K562 (cell line): ENCODE measurements around the gene DSE. TPM values are rescaled to one million over a fixed set of nuclear protein-coding genes. Genes with fewer than 3 reads are reported as not detected.

Experiments used
- ATAC-seq: fragments of 200-7000 bp; cut with Tn5 transposase; 3 replicates; pipeline ENCODE4 v1.9.1; 2020; ENCODE audit warnings: moderate library complexity
- BruUV-seq: library from RNA; stranded (reverse); fragments of 400-500 nt; replicated peaks from 2 replicates; lab custom pipeline; 2021; lab: Mats Ljungman, UMichigan
- CTCF ChIA-PET: fragments of 300-600 bp; formaldehyde crosslinking; extraction: SDS; loops from one replicate; lab custom pipeline; 2021; ENCODE audit warnings: low intra/inter-chr PET ratio; lab: Yijun Ruan, JAX
- POLR2A ChIA-PET: fragments of 300-600, 350-650 bp; sonication (Branson Sonifier 250); formaldehyde crosslinking; extraction: SDS; loops from one replicate; lab custom pipeline; 2021; ENCODE audit warnings: antibody characterized with exemption, inconsistent platforms; lab: Yijun Ruan, JAX
- DNase-seq, 4 experiments: peaks; one replicate each; pipeline versions ENCODE4 v3.0.0 to v3.0.0-alpha.2; 2011 to 2018; ENCODE audit warnings: low spot score in 3 of 4, mixed read lengths in 3 of 4; ENCODE audit errors: extremely low read depth in 1 of 4
- FAIRE-seq: peaks from 2 replicates; lab custom pipeline; 2011; peaks lifted over from hg19 to GRCh38; lab: Jason Lieb, UNC
- H2AFZ ChIP-seq: 2 replicates; pipeline ENCODE4 v1.6.0; 2011; ENCODE audit warnings: low read depth, low read length, control low read depth, inconsistent platforms
- H3K27ac ChIP-seq: fragments of 200-600 bp; 3 replicates; pipeline ENCODE4 v1.8.0; 2011; ENCODE audit warnings: low read depth, mild to moderate bottlenecking, control low read depth, inconsistent platforms, low read length, moderate library complexity, mixed read lengths; ENCODE audit errors: extremely low read depth
- H3K27me3 ChIP-seq, 2 experiments: fragments of 300-600 bp in 1 of 2; 2 replicates in 1 of 2; 3 replicates in 1 of 2; pipeline versions ENCODE4 v1.6.0 to v1.8.0; 2011; ENCODE audit warnings: inconsistent platforms in 2 of 2, low read length in 2 of 2, mild to moderate bottlenecking in 1 of 2, mixed read lengths in 1 of 2, moderate library complexity in 1 of 2; ENCODE audit not compliant: control insufficient read depth in 2 of 2, insufficient read depth in 2 of 2
- H3K36me3 ChIP-seq: fragments of 300-600 bp; 3 replicates; pipeline ENCODE4 v1.8.0; 2011; ENCODE audit warnings: mild to moderate bottlenecking, low read length, inconsistent platforms; ENCODE audit not compliant: control insufficient read depth, insufficient read depth
- H3K4me1 ChIP-seq, 2 experiments: fragments of 200-600 bp in 1 of 2; replicated peaks in 1 of 2; 2 replicates in 1 of 2; 3 replicates in 1 of 2; pipeline versions ENCODE4 v1.5.1 to v1.8.0; 2011; ENCODE audit warnings: inconsistent platforms in 2 of 2, low read length in 2 of 2, mild to moderate bottlenecking in 1 of 2, mixed read lengths in 1 of 2, moderate library complexity in 1 of 2; ENCODE audit not compliant: control insufficient read depth in 2 of 2, insufficient read depth in 2 of 2
- H3K4me2 ChIP-seq: 2 replicates; pipeline ENCODE4 v1.6.1; 2011; ENCODE audit warnings: low read length, control low read depth, inconsistent platforms, mixed read lengths; ENCODE audit not compliant: insufficient read depth
- H3K4me3 ChIP-seq: fragments of 200-600 bp; sonication (generic), shearing (Covaris generic); 2 replicates; pipeline ENCODE4 v1.5.1; 2016; ENCODE audit warnings: control low read depth, inconsistent platforms
- H3K79me2 ChIP-seq: fragments of 200-600 bp; 3 replicates; pipeline ENCODE4 v1.8.0; 2011; ENCODE audit warnings: low read length, inconsistent platforms; ENCODE audit not compliant: control insufficient read depth, insufficient read depth
- H3K9ac ChIP-seq, 2 experiments: 2 replicates each; pipeline versions ENCODE4 v1.6.0 to v1.6.1; 2011; ENCODE audit warnings: low read depth in 2 of 2, low read length in 2 of 2, control low read depth in 1 of 2, inconsistent platforms in 1 of 2, mild to moderate bottlenecking in 1 of 2, mixed read lengths in 1 of 2; ENCODE audit not compliant: insufficient read depth in 1 of 2
- H3K9me1 ChIP-seq: one replicate; pipeline ENCODE4 v1.6.0; 2011; ENCODE audit warnings: inconsistent platforms, mild to moderate bottlenecking, low read length, moderate library complexity; ENCODE audit not compliant: control insufficient read depth, insufficient read depth
- H3K9me3 ChIP-seq: replicated peaks from 2 replicates; pipeline ENCODE4 v1.5.1; 2011; ENCODE audit warnings: low read depth, low read length, inconsistent platforms; ENCODE audit not compliant: control insufficient read depth, insufficient read depth
- H4K20me1 ChIP-seq: replicated peaks from 2 replicates; pipeline ENCODE4 v1.6.1; 2011; ENCODE audit warnings: low read length, inconsistent platforms, mixed read lengths; ENCODE audit not compliant: control insufficient read depth, insufficient read depth
- CTCF ChIP-seq, 3 experiments: IDR thresholded peaks in 2 of 3; conservative IDR thresholded peaks in 1 of 3; 2 replicates each; pipeline ENCODE4 v1.5.1; 2011 to 2012; ENCODE audit warnings: low read length in 3 of 3, mild to moderate bottlenecking in 3 of 3, control low read depth in 2 of 3, improper control_type of control experiment in 1 of 3, inconsistent platforms in 1 of 3, low read depth in 1 of 3, mixed read lengths in 1 of 3, moderate library complexity in 1 of 3; ENCODE audit not compliant: insufficient read depth in 2 of 3
- E2F8 ChIP-seq: fragments of 450-650 bp; IDR thresholded peaks from 2 replicates; pipeline ENCODE4 v1.7.1; 2018; ENCODE audit warnings: mild to moderate bottlenecking, low read depth; ENCODE audit not compliant: partially characterized antibody
- GTF2B ChIP-seq: IDR thresholded peaks from 2 replicates; pipeline ENCODE4 v1.6.1; 2011; ENCODE audit not compliant: insufficient read length; ENCODE audit errors: extremely low read depth
- MEIS2 ChIP-seq: fragments of 450-650 bp; IDR thresholded peaks from 2 replicates; pipeline ENCODE4 v1.6.1; 2014; ENCODE audit warnings: mild to moderate bottlenecking; ENCODE audit not compliant: partially characterized antibody
- MNT ChIP-seq, 2 experiments: fragments of 450-650 bp; conservative IDR thresholded peaks; 2 replicates each; pipeline ENCODE4 v1.6.1; 2017; ENCODE audit warnings: mild to moderate bottlenecking in 2 of 2, moderate library complexity in 2 of 2
- NFRKB ChIP-seq: fragments of 450-650 bp; IDR thresholded peaks from 2 replicates; pipeline ENCODE4 v1.6.1; 2016; ENCODE audit warnings: low read depth
- PBX2 ChIP-seq, 2 experiments: IDR thresholded peaks in 1 of 2; conservative IDR thresholded peaks in 1 of 2; 2 replicates each; pipeline ENCODE4 v1.6.1; 2016; ENCODE audit warnings: low read depth in 2 of 2, mild to moderate bottlenecking in 1 of 2, missing compliant biosample characterization in 1 of 2, missing genetic modification characterization in 1 of 2, moderate library complexity in 1 of 2
- PHF20 ChIP-seq: fragments of 450-650 bp; IDR thresholded peaks from 2 replicates; pipeline ENCODE4 v1.6.1; 2018; ENCODE audit not compliant: partially characterized antibody
- PREB ChIP-seq: sonication (generic); formaldehyde crosslinking; IDR thresholded peaks from 2 replicates; pipeline ENCODE4 v1.8.1; 2023; ENCODE audit warnings: mild to moderate bottlenecking, missing genetic modification reagents
- WGBS: fragments of 100-300 bp; shearing (Covaris generic); methylation state at CpG from one replicate; pipeline ENCODE4 v1.1.6; 2016; ENCODE audit warnings: low coverage, mixed read lengths; ENCODE audit not compliant: insufficient coverage; ENCODE audit errors: missing lambda C conversion rate; 5-methylcytosine and 5-hydroxymethylcytosine counted together
- in situ Hi-C: fragments of 300-500 bp; cut with MboI; formaldehyde crosslinking; loops from 4 replicates; pipeline ENCODE4 v1.15.0; 2018; ENCODE audit warnings: inconsistent platforms, mixed read lengths
- intact Hi-C: fragments of 100-400 bp; cut with micrococcal nuclease; formaldehyde crosslinking; loops from 2 replicates; pipeline ENCODE4 v1.14.2; 2022
- polyA plus RNA-seq, 8 experiments: library from polyadenylated mRNA; depleted of rRNA in 4 of 8; stranded (reverse) in 5 of 8; unstranded in 3 of 8; fragments of >200 nt; fragmentation: Nextera tagmentation in 2 of 8; fragmentation: Illumina TruSeq in 1 of 8; extraction: Ambion mirVana in 2 of 8; extraction: Trizol in 1 of 8; gene quantifications; 2 replicates each; pipeline versions ENCODE4 v1.2.1 to v1.2.3, GENCODE V29; 2011 to 2014; ENCODE audit warnings: inconsistent platforms in 1 of 8, missing spikeins in 1 of 8
- total RNA-seq, 7 experiments: library from RNA; depleted of rRNA in 6 of 7; stranded (reverse); fragments of >200 nt in 6 of 7; fragmentation: Illumina TruSeq in 2 of 7; extraction: Trizol in 2 of 7; gene quantifications; 2 replicates each; pipeline versions ENCODE4 v1.2.1 to v1.2.3, GENCODE V29; 2011 to 2021; ENCODE audit warnings: low replicate concordance in 1 of 7

Gene DSE
- total and polyA plus RNA-seq, 9 of the 15 experiments (the other 6 are each of a cell fraction or from before 2014, with no cell fraction given), result 0.49 to 1.7 (median 0.79) TPM

GRCh38 chr6:116393430-116393829 is 22.7 kb downstream of the DSE start:
- Histone ChIP-seq H3K27me3 (peaks cover 0 to 10% of the 10 kb centered on the region in 2 experiments; a peak in 4 of 5 replicates), H3K79me2 (no peaks in the 10 kb centered on the region), H3K4me2 (no peak overlapping the region), H3K9me3 (no peaks in the 10 kb centered on the region), H3K4me3 (no peak overlapping the region), H3K36me3 (no peaks in the 10 kb centered on the region), H3K4me1 (no peaks in the 10 kb centered on the region), H2AFZ (no peak overlapping the region), H4K20me1 (no peaks in the 10 kb centered on the region), H3K9me1 (no peaks in the 10 kb centered on the region), H3K9ac (no peak overlapping the region), H3K27ac (no peak overlapping the region)
- POLR2A ChIA-PET, result interaction anchor here (0.6 kb wide), 1 partner anchor 140 kb away, joined by 3 read pairs; no protein-coding TSS in a partner anchor
- no TSS peak for BruUV-seq
- FAIRE-seq, result no peak
- in situ Hi-C loops, result no loop called here
- DNase-seq, result no peak
- ATAC-seq, result peak; percentile 47; the same call in 1 of the 3 replicates
- intact Hi-C loops, result no loop called here
- CTCF ChIA-PET, result no interaction called here
- 0% methylated on average over 1 of the region's 1 CpG for WGBS
- no peak for TF ChIP-seq PREB
- no peak for TF ChIP-seq MNT (conservative IDR thresholded peaks at IDR 0.05)
- TF ChIP-seq MEIS2, result peak; percentile 60
- no peak for TF ChIP-seq PHF20
- peak in 1 of 3 experiments; percentile 20; a peak in 1 of 6 replicates for TF ChIP-seq CTCF (IDR thresholded peaks at IDR 0.05 in 2 of 3, conservative IDR thresholded peaks at IDR 0.05 in 1 of 3; ENCODE audit: insufficient read depth in 2 of 3, low read depth in 1 of 3, low read length in 3 of 3)
- no peak for TF ChIP-seq PBX2 (CRISPR knock-in tag; IDR thresholded peaks at IDR 0.05; ENCODE audit: low read depth)
- peak; percentile 50; the same call in 1 of the 2 replicates for TF ChIP-seq PBX2 (tag; conservative IDR thresholded peaks at IDR 0.05; ENCODE audit: low read depth)
- TF ChIP-seq GTF2B, result no peak
- no peak for TF ChIP-seq NFRKB
- TF ChIP-seq E2F8, result no peak
